HG03439 (cell line): ENCODE results near the gene TMEM63C.
"Not testable (repeated sequence)": the region's sequence is repeated elsewhere in the genome, so short reads cannot be mapped to it uniquely, and the experiment has no call there.

ENCODE experiments used
- ATAC-seq: cut with Tn5 transposase; IDR thresholded peaks from one replicate; pipeline ENCODE4 v1.9.1; 2021; ENCODE audit warnings: mild to moderate bottlenecking, moderate library complexity; ENCODE audit not compliant: unreplicated experiment

Gene TMEM63C

DNA sequence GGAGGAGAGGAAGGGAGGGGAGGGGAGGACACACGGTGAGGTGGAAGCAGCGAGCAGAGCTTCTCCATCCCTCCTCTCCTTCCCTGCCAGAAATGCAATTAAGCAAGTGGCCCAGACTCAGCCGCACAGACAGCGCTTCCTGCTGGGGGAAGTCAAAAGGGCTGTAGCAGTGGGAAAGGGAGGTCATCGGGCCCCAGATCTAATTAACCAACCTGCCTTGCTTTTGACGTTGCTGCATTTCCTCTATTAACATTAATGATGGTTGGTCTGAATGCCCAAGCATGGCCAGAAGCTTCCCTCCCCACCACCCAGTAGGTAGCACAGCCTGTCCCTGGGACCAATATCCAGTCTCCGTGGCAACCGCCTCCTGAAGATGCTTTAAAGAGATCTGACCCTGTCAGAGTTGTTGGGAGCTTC is 94.0 kb downstream of the TMEM63C start:
- no peak for ATAC-seq

DNA sequence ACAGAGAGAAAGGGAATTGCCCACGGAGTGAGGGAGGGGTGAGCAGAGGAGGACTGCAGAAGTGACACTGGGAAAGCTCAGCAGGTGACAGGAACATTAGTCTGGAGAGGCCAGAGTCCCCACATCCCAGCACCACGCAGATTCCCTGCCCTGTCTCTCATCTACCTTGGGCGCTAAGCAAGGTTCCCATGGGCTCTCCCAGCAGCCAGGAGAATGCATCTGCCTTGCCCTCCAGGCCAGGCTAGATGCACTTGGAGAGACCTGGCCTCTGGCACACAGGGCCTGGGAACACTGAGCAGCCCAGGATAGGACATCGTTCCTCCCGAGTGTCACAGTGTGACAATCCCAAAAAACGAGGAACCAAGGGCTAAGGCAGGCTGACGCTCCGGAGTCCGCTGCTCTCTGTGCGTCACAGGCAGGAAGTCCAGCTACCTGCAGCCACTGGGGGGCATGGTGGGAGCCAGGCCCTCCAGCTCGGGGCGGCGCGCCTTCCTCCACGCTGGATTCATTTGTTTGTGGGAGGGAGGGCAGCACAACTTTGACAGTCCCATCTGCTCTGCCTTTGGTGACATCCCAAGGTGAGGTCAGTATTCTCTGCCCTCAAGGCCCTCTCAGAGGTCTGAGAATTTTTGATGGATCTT is 94.8 kb downstream of the TMEM63C start:
- no peak for ATAC-seq

DNA sequence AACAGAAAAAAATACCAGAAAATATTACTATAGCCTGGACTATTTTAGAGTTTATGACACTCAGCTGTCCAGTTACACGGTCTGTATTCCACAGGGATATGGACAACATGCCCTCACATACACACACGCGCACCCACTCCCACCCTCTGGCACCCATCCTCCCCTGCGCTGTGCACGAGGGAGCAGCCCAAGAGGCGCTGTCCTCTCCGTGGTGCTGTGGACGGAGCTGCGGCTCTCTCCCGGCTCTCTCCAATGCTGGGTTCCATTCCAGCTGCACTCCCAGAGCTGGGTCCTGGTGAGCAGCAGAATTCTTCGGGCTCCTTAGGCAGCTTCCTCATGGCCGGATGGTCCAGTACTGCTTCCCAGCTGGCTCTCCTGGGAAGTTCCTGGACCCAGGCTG is 95.4 kb downstream of the TMEM63C start:
- ATAC-seq = no peak

DNA sequence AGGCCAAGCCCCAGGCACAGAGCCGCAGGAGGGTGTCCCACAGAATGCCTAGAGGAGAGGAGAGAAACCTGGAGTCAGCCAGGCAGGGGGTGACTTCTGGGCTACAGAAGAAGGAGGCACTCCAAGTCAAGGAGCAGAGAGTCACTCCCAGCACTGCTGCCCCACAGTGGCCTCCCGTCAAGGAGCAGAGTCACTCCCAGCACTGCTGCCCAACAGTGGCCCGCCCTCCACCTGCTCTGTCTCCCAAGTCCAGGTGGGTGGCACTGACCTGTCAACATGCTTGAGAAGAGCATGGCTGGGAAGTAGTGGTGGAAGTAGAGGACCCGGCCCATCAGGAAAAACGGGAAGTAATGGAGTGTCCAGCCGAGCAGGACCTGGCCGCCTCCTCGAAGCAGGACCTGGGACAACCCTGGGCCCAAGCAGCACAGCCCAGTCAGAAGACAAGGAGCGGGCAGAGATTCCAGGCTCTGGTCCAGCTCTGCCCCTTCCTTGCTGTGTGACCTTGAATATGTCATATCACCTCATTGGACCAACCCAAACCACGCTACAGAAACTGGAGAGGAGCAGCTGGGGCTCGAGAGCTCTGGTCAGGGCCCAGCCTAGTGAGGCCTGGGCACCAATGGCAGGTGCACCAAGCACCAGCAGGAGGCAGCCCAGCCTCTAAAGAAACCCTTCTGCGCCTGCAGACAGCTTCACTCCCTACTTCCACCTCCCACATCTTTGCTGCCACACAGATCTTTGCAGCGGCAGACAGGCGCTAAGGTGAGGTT is 97.0 kb downstream of the TMEM63C start:
- no peak for ATAC-seq

DNA sequence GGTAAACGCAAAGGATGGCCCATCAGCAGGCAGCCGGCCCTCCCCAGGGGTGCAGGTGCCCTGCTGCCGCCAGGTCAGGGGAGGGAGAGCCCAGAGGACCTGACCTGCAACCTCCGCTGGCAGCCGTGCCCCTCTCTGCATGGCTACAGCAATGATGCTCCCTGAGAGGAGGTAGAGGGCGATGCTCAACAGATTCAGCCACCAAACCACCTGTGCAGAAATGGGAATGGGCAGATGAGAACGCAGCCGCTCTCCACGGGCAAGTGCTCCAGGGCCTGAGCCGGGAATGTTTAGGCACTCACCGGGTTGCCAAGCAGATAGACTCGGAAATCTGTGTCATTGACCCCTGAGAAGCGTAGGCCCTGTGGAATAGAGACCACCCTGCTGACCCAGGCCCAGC is 98.1 kb downstream of the TMEM63C start:
- ATAC-seq = no peak

DNA sequence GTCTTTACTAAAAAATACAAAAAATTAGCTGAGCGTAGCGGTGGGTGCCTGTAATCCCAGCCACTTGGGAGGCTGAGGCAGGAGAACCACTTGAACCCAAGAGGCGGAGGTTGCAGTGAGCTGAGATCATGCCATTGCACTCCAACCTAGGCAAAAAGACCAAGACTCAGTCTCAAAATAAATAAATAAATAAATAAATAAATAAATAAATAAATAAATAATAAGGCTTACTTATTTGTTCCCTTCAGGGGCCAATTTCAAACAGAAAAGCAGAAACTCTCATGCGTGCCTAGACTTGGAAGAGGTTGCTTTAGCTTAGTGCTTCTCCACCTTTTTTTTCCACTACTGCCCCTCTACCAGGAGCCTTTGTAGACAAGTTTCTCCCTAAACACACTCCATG is 99.3 kb downstream of the TMEM63C start:
- ATAC-seq = not testable (repeated sequence)

DNA sequence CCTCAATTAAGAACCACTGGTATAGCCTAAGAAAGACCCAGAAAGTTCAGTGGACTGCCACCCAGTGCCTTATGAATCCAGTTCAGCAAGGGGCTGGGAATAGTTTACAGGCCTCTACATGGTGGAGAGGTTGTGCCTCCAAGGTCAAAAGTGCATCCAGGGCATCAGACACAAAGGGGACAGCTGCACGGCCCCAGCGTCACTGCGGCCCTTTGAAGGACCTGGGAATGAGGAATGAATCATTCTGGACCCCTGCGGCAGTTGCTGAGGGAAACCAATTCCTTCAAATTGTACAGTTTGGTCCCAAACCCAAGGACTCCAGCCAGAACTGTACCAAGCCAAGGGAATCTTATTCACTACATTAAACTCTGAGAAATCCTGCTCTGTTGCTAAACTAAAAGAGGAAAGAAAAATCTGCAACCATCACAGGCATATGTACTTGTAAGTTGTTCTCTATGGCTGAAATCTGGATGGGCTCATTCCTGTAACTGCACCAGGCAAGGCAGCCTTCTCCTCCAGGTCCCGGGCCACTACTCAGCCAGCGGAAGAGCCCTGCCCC is 100.3 kb downstream of the TMEM63C start:
- ATAC-seq = no peak

DNA sequence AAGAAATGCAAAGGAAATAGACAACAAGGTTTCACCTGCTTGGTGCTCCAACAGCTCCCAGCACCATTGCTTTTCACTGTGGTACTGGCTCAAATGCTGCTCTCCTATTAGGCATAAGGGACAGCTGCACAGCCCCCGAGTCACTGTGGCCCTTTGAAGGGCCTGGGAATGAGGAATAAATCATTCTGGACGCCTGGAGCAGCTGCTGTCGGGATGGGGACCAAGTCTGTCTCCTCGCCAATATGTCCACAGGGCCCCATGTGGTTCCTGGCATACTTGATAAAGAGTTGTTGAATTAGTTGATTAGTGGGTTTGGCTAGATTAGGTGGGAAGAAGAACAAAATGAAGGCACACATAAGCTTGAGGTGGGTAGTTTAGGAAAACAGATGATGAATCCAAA is 102.5 kb downstream of the TMEM63C start:
- ATAC-seq = no peak

DNA sequence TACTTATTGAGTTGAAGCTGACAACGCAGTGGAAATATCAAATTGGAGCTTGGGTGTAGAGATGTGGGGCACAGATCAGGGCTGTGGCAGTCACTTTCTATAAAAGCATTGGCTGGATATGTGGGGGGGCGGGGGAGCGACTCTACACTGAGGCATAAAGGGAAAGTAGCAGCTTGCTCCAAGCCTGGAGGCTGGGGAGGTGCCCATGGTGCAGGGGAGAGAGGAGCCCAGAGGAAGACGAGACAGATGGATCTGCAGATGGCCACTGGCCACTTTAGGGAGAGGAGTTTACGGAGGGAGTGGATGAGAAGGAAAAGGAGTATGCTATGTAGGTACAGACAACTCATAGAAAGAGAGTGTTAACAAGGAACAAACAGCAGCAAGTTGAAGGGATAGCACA is 102.9 kb downstream of the TMEM63C start:
- no peak for ATAC-seq

DNA sequence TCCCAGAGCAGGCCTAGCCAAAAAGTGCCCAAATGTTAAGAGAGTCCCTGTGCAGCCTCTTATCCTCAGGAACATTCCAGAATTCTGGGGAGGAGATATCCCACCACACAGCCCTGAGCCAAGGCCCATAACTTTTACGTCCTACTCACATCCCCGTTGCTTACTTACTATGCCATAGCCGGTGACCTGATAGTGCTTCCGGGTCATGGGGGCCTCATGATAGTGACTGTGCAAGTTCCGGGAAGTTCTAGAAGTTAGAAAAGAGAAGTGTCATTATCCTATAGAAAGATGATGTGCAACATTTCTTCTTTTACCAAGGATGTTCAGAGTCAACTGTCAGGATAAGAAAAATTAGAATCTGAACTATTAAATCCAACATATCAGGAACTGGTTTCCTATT is 105.0 kb downstream of the TMEM63C start:
- no peak for ATAC-seq

DNA sequence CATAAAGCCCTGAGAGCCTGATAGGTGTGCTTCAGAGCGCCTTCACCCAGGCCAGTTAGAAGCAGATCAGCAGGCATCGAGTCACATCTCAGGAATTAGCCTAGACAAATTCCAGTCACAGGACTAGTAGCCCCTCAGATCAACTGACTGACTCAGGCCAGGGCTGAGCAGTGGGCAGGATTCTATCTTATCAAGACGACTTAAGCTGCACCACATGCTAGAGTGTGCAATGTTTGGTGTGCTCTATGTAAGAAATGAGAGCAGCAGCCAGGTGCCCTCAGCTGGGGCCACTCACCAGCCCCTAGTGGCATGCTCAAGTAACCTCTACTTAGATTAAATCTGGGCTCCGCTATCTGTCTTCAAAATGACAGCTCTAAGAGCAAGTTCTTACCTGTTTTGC is 109.1 kb downstream of the TMEM63C start:
- no peak for ATAC-seq

DNA sequence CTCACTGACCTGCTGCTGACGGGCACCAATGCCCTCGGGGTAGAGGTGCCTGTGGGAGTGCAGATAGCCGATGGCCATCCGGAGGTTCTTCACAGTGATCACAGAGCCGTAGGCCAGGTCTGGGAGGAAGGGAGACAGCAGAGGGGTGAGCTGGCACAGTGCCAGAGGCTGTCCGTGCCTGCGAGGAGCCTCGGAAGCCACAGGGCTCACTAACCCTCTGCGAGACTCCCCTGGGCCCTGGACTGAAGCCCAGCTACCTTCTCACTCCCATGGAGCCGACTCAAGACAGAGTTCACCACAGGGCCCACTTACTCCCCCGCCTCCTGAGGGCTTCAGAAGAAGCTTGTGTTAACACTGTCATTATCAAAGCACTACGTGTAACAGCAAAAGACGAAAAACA is 114.6 kb downstream of the TMEM63C start:
- no peak for ATAC-seq

DNA sequence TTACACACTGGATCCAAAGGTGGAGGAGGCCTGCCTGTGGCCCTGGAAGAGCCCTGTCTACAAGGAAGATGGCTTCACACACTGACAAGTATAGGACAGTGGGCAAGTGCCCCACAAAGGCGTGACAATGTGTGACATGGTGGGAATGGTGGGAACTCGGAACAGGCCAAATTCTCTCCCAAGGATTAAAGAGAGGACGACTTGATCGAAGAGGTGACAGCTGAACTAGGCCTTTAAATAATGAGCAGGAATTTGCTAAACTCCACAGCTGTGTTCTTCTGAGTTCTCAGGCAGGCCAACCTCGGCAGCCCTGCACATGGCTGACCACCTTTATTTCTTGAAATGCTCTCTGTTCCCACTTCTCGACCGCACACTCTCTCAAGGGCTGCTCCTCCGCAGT is 115.3 kb downstream of the TMEM63C start:
- ATAC-seq = no peak

DNA sequence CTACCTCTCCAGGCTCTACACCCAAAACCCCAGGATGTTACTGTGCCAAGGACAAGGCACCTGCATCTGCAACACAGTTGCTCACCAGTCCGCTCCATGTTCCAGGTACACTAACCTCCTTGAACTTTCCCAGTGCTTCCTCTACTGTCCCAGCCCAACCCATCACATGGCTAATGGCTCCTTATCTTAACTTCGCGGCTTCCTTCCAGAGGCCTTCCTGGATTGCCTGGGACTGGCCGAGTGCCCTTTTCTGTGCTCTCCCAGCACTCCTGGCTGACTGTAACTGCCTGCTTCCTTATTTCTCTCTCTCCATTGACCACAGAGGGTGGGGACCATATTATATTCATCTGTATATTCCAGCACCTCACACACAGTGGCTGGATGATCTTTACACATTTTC is 118.2 kb downstream of the TMEM63C start:
- no peak for ATAC-seq

DNA sequence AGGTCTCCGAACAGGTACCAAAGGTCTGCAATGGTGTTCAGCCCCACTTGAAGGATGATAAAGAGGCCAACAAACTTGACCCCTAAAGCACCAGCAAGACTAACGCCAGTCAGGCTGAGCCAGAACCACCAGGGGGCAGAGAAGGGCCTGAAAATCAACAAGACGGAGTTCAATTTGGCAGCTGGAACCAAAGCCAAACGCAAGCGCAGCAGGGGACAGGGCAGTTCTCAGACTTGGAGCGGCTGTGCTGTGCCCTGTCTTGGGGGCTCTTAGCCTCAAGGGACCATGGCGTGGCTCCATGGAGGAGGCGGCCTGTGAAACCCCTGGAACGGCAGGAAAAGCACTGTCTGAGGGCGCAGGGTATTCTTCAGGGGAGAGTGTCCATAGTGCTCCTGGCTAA is 119.5 kb downstream of the TMEM63C start:
- ATAC-seq = peak; percentile 54

DNA sequence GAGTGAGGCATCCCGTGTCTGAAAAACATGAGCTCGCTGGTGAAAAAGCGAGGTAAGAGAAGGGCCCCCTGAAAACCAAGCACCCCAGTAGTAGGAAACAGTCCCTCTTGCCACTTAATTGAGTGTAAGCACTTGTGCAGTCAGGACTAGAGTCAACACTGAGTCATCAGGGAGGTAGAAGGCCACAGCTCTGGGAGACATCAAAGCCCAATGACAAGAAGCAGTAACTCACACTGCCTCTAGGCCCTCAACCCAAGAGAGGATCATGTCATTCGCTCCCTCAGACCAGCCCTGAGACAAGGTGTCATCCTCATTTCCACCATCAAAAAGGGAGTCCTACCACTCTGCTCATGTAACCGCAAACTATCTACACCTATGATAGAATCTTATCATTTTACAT is 121.3 kb downstream of the TMEM63C start:
- no peak for ATAC-seq

DNA sequence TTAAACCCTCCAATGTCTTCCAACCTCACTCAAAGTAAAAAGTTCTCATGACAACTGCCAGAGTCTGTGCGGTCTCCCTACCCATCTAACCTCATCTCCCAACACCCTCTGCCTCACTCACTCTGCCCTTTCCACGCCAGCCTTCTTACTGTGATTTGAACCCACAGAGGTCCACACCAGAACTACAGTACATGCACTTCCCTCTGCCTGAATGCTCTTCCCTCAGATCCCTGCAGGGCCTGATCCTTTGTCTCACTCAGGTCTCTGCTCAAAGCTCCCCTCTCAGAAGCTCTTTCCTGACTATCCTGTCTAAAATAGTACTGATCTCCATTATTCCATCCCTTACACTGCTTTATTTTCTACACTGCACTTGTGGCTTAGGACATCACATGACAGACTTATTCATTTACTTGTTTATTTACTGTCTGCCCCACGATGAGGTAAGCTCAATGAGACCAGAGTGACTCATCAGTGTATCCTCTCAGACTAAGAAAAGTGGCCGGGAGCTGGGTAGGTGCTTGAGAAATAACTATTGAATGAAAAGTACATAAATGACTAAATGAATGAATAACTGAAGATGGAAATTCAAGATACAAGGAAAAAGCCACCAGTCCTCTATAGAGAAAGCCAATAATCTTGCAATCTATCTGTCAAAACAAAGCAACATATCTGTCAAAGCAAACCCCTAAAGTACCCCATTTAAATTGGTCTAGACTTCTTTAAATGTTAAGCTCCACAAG is 122.0 kb downstream of the TMEM63C start:
- ATAC-seq = no peak

DNA sequence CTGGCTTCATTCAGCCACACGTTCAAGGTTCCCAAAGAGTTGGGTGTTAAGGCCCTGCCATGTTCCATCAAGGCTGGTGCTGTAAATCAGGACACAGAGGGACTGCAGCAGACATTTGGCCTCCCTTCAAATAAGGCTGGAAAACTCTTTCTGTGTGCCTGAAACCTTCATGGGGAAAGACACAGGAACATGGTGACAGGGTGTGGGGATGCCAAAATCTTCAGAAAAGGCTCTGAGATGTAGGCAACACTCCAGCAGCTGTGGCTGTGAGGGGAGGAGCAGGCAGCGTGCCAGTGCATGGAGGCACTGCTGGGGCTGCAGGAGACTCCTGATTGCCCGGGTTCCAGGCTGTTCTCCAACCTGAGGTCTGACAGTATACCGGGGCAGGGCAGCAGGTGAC is 124.1 kb downstream of the TMEM63C start:
- ATAC-seq = no peak

DNA sequence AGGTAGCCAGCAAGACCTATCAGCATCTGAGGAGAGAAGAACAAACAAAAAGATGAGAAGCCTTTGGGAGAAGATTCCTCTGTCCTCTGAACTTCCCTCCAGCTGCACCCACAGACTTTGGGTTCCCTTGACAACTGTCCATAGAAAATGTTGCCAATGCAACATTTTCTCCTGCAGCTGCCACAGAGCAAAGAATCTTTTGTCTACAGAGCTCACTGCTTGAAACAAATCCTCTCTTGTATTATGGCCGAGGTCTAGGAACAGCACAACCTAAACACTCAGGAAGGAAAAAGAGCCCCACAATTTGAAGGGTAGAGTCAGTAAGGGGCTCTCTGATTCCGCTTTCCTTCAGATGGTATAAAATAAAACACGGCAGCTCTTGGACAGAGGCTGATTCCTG is 124.8 kb downstream of the TMEM63C start:
- ATAC-seq = no peak

DNA sequence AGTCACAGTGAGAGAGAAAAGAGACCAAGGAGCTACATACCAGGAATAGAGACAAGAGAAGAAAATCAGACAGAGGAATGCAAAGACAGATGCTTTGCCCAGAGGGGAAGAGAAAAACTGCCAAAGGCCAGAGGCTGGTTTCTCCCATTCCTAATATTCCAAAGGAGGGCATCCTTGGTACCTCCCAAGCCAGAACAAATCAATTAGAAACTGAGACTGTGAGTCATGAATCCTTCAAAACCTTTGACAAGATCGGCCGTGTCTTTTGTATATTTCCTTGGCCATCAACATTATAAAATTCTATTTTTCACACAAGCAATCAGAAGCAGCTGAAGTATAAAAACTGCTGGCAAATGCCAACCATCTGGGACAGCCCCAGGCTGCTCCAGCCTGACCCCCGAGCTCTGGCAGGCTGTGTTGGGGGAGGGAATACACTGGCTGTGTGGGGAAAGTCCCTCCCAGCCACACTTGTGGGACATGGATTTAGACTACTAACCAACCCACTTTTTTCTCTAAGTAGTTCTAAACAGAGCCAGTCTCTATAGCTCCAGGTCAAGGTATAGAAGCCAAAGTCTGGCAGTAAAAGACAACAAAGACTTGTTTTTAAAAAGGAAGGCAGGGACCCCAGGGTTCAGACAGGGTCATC is 125.4 kb downstream of the TMEM63C start:
- ATAC-seq = no peak
